Measurements from ENCODE around the gene DMRTA2. TPM values are rescaled to one million over a fixed set of nuclear protein-coding genes. Genes with fewer than 3 reads are reported as not detected.

Gene DMRTA2
- total RNA-seq, 4 donors from 2014 or later: 1.6 to 8.0 (median 4.4) TPM

- 85 to 88% methylated on average over 1 of the region's 1 CpG for WGBS, 2 donors
These were observed 49.7 kb downstream of the DMRTA2 start for GRCh38 chr1:50373532-50373931.

GRCh38 chr1:50371749-50372148 lies 51.5 kb downstream of the DMRTA2 start:
- H3K27me3 ChIP-seq: peaks cover 0 to 52% (median 0%) of the 10 kb centered on the region in 4 donors
- peaks cover 0 to 9% (median 5%) of the 10 kb centered on the region in 3 donors for H3K4me1 ChIP-seq
- no peak for TF ChIP-seq CTCF (IDR thresholded peaks at IDR 0.05)
- TF ChIP-seq POLR2A (IDR thresholded peaks at IDR 0.05): no peak
- no peak overlapping the region for H3K27ac ChIP-seq
- intact Hi-C loops (cut with DNase I): loop anchor here (5.0 kb wide), 1 partner anchor 236 kb away; no protein-coding TSS in a partner anchor
- 30 to 46% methylated on average over 3 of the region's 3 CpGs for WGBS, 2 donors
- H3K9me3 ChIP-seq: no peaks in the 10 kb centered on the region
- H3K4me3 ChIP-seq: no peak overlapping the region
- DNase-seq: no peak
- H3K36me3 ChIP-seq: no peaks in the 10 kb centered on the region

More at GRCh38 chr1:50373532-50373931, 49.7 kb downstream of the DMRTA2 start:
- intact Hi-C loops (cut with DNase I): loop anchor here (5.0 kb wide), 1 partner anchor 234 kb away; no protein-coding TSS in a partner anchor
- Histone ChIP-seq H3K9me3 (no peaks in the 10 kb centered on the region), H3K27me3 (peaks cover 0 to 34% (median 0%) of the 10 kb centered on the region in 4 donors), H3K36me3 (no peaks in the 10 kb centered on the region), H3K4me3 (no peak overlapping the region), H3K4me1 (peaks cover 0 to 2% (median 0%) of the 10 kb centered on the region in 3 donors), H3K27ac (no peak overlapping the region)
- TF ChIP-seq CTCF (IDR thresholded peaks at IDR 0.05) (no peak), POLR2A (IDR thresholded peaks at IDR 0.05) (no peak)
- DNase-seq: no peak

GRCh38 chr1:50369830-50370229 lies 53.4 kb downstream of the DMRTA2 start:
- DNase-seq: no peak

GRCh38 chr1:50369008-50369634 lies 54.1 kb downstream of the DMRTA2 start:
- DNase-seq: no peak
- intact Hi-C loops (cut with DNase I): no loop called here

More at GRCh38 chr1:50369830-50370229, 53.4 kb downstream of the DMRTA2 start:
- WGBS, 2 donors: 74 to 80% methylated on average over 1 to 3 of the region's 7 CpGs
- Histone ChIP-seq H3K9me3 (no peaks in the 10 kb centered on the region), H3K36me3 (no peaks in the 10 kb centered on the region), H3K27me3 (peaks cover 0 to 69% (median 0%) of the 10 kb centered on the region in 4 donors), H3K4me3 (no peak overlapping the region), H3K4me1 (peaks cover 0 to 9% (median 5%) of the 10 kb centered on the region in 3 donors), H3K27ac (no peak overlapping the region)
- intact Hi-C loops (cut with DNase I): loop anchor here (5.0 kb wide), 1 partner anchor 237 kb away; no protein-coding TSS in a partner anchor
- TF ChIP-seq CTCF (IDR thresholded peaks at IDR 0.05) (peak in 3 of 6 experiments; percentile 6 to 48 (median 22)), POLR2A (IDR thresholded peaks at IDR 0.05) (no peak)

GRCh38 chr1:50368179-50369007 lies 54.9 kb downstream of the DMRTA2 start:
- peaks cover 0 to 75% (median 0%) of the 10 kb centered on the region in 4 donors for H3K27me3 ChIP-seq
- no peak overlapping the region for H3K27ac ChIP-seq
- H3K9me3 ChIP-seq: no peaks in the 10 kb centered on the region
- no peak for DNase-seq
- intact Hi-C loops (cut with DNase I): no loop called here
- TF ChIP-seq CTCF (IDR thresholded peaks at IDR 0.05) (peak; percentile 55 to 86 (median 76)), POLR2A (IDR thresholded peaks at IDR 0.05) (no peak)
- 16 to 19% methylated on average over 30 to 31 of the region's 31 CpGs for WGBS, 2 donors
- H3K4me1 ChIP-seq: peaks cover 0 to 9% (median 5%) of the 10 kb centered on the region in 3 donors
- peak overlapping the region in 2 of 4 donors; percentile 11 to 40 for H3K4me3 ChIP-seq
- no peaks in the 10 kb centered on the region for H3K36me3 ChIP-seq

More at GRCh38 chr1:50369008-50369634, 54.1 kb downstream of the DMRTA2 start:
- 50 to 68% methylated on average over 5 of the region's 5 CpGs for WGBS, 2 donors
- Histone ChIP-seq H3K9me3 (no peaks in the 10 kb centered on the region), H3K36me3 (no peaks in the 10 kb centered on the region), H3K27ac (no peak overlapping the region), H3K4me1 (peaks cover 0 to 9% (median 5%) of the 10 kb centered on the region in 3 donors), H3K27me3 (peaks cover 0 to 74% (median 0%) of the 10 kb centered on the region in 4 donors), H3K4me3 (no peak overlapping the region)
- no peak for TF ChIP-seq POLR2A (IDR thresholded peaks at IDR 0.05)
